ENCODE data around the gene FSTL1.

DNA sequence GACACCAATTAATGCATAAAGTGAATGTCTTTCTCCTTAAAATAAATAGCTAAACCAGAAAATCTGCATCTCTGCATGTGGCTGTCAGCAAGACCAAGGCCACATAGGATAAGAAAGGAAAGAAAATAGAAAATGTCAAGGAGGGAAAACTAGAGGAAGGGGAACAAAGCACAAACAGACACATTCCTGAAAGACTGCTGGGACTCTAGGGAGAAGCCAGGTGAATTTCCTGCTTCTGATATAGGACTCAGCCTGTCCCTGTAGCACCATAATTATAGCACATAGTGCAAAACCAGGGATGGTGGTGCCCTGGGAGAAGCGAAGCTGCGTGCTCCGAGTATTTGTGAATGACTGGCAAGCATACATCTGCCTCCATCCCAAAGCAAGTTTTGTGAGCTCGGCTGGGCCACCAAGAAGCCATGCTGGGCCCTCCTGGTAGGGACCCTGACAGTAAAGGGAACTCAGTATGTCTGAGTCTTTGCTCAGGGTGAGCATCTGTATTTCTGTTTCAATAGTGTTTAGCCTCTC lies 14.2 kb downstream of the FSTL1 start:
- TF ChIP-seq POLR2A (IDR thresholded peaks at IDR 0.05), result no peak
- TF ChIP-seq, protein P1, sequence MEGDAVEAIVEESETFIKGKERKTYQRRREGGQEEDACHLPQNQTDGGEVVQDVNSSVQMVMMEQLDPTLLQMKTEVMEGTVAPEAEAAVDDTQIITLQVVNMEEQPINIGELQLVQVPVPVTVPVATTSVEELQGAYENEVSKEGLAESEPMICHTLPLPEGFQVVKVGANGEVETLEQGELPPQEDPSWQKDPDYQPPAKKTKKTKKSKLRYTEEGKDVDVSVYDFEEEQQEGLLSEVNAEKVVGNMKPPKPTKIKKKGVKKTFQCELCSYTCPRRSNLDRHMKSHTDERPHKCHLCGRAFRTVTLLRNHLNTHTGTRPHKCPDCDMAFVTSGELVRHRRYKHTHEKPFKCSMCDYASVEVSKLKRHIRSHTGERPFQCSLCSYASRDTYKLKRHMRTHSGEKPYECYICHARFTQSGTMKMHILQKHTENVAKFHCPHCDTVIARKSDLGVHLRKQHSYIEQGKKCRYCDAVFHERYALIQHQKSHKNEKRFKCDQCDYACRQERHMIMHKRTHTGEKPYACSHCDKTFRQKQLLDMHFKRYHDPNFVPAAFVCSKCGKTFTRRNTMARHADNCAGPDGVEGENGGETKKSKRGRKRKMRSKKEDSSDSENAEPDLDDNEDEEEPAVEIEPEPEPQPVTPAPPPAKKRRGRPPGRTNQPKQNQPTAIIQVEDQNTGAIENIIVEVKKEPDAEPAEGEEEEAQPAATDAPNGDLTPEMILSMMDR (IDR thresholded peaks at IDR 0.05), result no peak
